Activated CD4-positive, CD25-positive, alpha-beta regulatory T cell treated with anti-CD3 and anti-CD28 coated beads, Interleukin-2, amount 50 U/mL, for 16 hours (primary cell): ENCODE measurements around the gene C14orf93.

ENCODE experiments used
- DNase-seq: peaks from one replicate; pipeline ENCODE4 v3.0.0-alpha.2; 2020; ENCODE audit warnings: low read depth, low spot score

The C14orf93 gene

GRCh38 chr14:23045419-23046357 lies 35.7 kb upstream of the C14orf93 start:
- DNase-seq: no peak

GRCh38 chr14:23044840-23045239 lies 34.9 kb upstream of the C14orf93 start:
- DNase-seq: no peak

- no peak for DNase-seq
Measured at GRCh38 chr14:23043754-23044153, 33.8 kb upstream of the C14orf93 start.

GRCh38 chr14:23043145-23043544 lies 33.2 kb upstream of the C14orf93 start:
- no peak for DNase-seq

GRCh38 chr14:23042162-23042965 lies 32.4 kb upstream of the C14orf93 start, which contains the start of gene PSMB11:
PSMB11 (plus strand) TSS chr14:23042212; CDS start chr14:23042226, 14 bp downstream.
- DNase-seq: no peak

- no peak for DNase-seq
Measured at GRCh38 chr14:23041729-23042128, 31.8 kb upstream of the C14orf93 start.

GRCh38 chr14:23040100-23040499 lies 30.2 kb upstream of the C14orf93 start:
- DNase-seq: no peak

GRCh38 chr14:23035303-23036144 lies 25.6 kb upstream of the C14orf93 start:
- no peak for DNase-seq

- DNase-seq: peak; percentile 82
Measured at GRCh38 chr14:23034498-23035302, 24.8 kb upstream of the C14orf93 start, which contains the start of gene PSMB5. PSMB5 (minus strand) TSS chr14:23034900; CDS start chr14:23034881, 19 bp downstream.

- DNase-seq: no peak
Measured at GRCh38 chr14:23033801-23034497, 24.0 kb upstream of the C14orf93 start.

GRCh38 chr14:23033251-23033727 lies 23.3 kb upstream of the C14orf93 start:
- no peak for DNase-seq

- no peak for DNase-seq
Measured at GRCh38 chr14:23030936-23031335, 21.0 kb upstream of the C14orf93 start.

- no peak for DNase-seq
Measured at GRCh38 chr14:23028799-23029198, 18.9 kb upstream of the C14orf93 start.

GRCh38 chr14:23025151-23025814 lies 15.3 kb upstream of the C14orf93 start:
- DNase-seq: no peak

GRCh38 chr14:23024612-23025075 lies 14.7 kb upstream of the C14orf93 start:
- DNase-seq: no peak

- no peak for DNase-seq
Measured at GRCh38 chr14:23023795-23024152, 13.8 kb upstream of the C14orf93 start.

GRCh38 chr14:23023022-23023794 lies 13.3 kb upstream of the C14orf93 start:
- no peak for DNase-seq

- no peak for DNase-seq
Measured at GRCh38 chr14:23021889-23022442, 12.0 kb upstream of the C14orf93 start.
